ENCODE results near the gene TNFRSF8. TPM values are rescaled to one million over a fixed set of nuclear protein-coding genes. Genes with fewer than 3 reads are reported as not detected.

The TNFRSF8 gene
- total RNA-seq, 1 experiment from 2014 or later: 0.13 TPM

- POLR2A ChIA-PET: interaction anchor here (0.6 kb wide), 1 partner anchor 58 kb away, joined by 6 read pairs; no protein-coding TSS in a partner anchor
These were observed 17.9 kb downstream of the TNFRSF8 start for GRCh38 chr1:12080773-12081556.

More at GRCh38 chr1:12080773-12081556, 17.9 kb downstream of the TNFRSF8 start:
- intact Hi-C loops (cut with micrococcal nuclease; ENCODE audit: unreplicated experiment) (no loop called here), in situ Hi-C loops (cut with HindIII; ENCODE audit: low pct_unique_long_range_greater_than_20kb, low sequenced_read_pairs) (no loop called here)
- no peak overlapping the region for H3K27ac ChIP-seq (ENCODE audit: low read length)
- no peak overlapping the region for H3K4me3 ChIP-seq (ENCODE audit: low read depth in 2 of 2, low read length in 2 of 2)
- no TSS peak for BruUV-seq (replicated peaks)
- H3K36me3 ChIP-seq (ENCODE audit: control insufficient read depth, insufficient read depth, low read length): peaks cover 2% of the 10 kb centered on the region; the same call in 1 of the 2 replicates
- no peaks in the 10 kb centered on the region for H3K27me3 ChIP-seq (ENCODE audit: control insufficient read depth, insufficient read depth, low read length)
- DNase-seq (ENCODE audit: low read depth, low spot score) (no peak), ATAC-seq (no peak)
- TF ChIP-seq TCF7L2 (IDR thresholded peaks at IDR 0.05; ENCODE audit: low read depth, low read length) (no peak), CTCF (IDR thresholded peaks at IDR 0.05) (no peak), REST (IDR thresholded peaks at IDR 0.05; ENCODE audit: insufficient read depth in 1 of 2, low read depth in 2 of 2, low read length in 1 of 2) (no peak), SIN3A (IDR thresholded peaks at IDR 0.05; ENCODE audit: borderline replicate concordance, insufficient read depth, low read depth, low read length) (no peak), POLR2AphosphoS5 (IDR thresholded peaks at IDR 0.05; ENCODE audit: low read depth, low read length) (no peak)
- H3K4me1 ChIP-seq (ENCODE audit: control insufficient read depth, insufficient read depth, low read length): no peaks in the 10 kb centered on the region
- CTCF ChIA-PET: no interaction called here
- H3K9me3 ChIP-seq (ENCODE audit: control insufficient read depth, insufficient read depth, low read depth, low read length): no peaks in the 10 kb centered on the region

Data from Panc1 (cell line).